Measurements from ENCODE around the gene CYB5R4. TPM values are rescaled to one million over a fixed set of nuclear protein-coding genes. Genes with fewer than 3 reads are reported as not detected.
"Not testable (repeated sequence)": the region's sequence is repeated elsewhere in the genome, so short reads cannot be mapped to it uniquely, and the experiment has no call there.

The CYB5R4 gene
- total RNA-seq, 6 experiments from 2014 or later = 3.6 to 7.9 (median 5.1) TPM

- Histone ChIP-seq H3K27ac (no peak overlapping the region), H3K4me3 (no peak overlapping the region), H3K9me3 (no peaks in the 10 kb centered on the region), H3K36me3 (no peaks in the 10 kb centered on the region), H3K27me3 (no peaks in the 10 kb centered on the region), H3K4me1 (no peaks in the 10 kb centered on the region)
- 46% methylated on average over 1 of the region's 2 CpGs for WGBS (ENCODE audit: insufficient coverage, low coverage, low lambda C conversion rate, missing lambda C conversion rate)
- TF ChIP-seq, protein P1, sequence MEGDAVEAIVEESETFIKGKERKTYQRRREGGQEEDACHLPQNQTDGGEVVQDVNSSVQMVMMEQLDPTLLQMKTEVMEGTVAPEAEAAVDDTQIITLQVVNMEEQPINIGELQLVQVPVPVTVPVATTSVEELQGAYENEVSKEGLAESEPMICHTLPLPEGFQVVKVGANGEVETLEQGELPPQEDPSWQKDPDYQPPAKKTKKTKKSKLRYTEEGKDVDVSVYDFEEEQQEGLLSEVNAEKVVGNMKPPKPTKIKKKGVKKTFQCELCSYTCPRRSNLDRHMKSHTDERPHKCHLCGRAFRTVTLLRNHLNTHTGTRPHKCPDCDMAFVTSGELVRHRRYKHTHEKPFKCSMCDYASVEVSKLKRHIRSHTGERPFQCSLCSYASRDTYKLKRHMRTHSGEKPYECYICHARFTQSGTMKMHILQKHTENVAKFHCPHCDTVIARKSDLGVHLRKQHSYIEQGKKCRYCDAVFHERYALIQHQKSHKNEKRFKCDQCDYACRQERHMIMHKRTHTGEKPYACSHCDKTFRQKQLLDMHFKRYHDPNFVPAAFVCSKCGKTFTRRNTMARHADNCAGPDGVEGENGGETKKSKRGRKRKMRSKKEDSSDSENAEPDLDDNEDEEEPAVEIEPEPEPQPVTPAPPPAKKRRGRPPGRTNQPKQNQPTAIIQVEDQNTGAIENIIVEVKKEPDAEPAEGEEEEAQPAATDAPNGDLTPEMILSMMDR (IDR thresholded peaks at IDR 0.05) = no peak
- no peak for TF ChIP-seq POLR2A (IDR thresholded peaks at IDR 0.05)
- intact Hi-C loops (cut with DNase I) = no loop called here
- DNase-seq = no peak
- no peak for ATAC-seq
These were observed 89.4 kb downstream of the CYB5R4 start for GRCh38 chr6:83948851-83949250.

DNA sequence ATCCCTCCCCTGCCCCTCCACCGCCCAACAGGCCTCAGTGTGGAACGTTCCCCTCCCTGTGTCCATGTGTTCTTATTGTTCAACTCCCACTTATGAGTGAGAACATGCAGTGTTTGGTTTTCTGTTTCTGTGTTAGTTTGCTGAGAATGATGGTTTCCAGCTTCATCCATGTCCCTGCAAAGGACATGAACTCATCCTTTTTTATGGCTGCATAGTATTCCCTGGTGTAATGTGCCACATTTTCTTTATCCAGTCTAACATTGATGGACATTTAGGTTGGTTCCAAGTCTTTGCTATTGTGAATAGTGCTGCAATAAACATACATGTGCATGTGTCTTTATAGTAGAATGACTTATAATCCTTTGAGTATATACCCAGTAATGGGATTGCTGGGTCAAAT lies 91.9 kb downstream of the CYB5R4 start:
- H3K36me3 ChIP-seq; H3K4me1 ChIP-seq; ATAC-seq; intact Hi-C loops (cut with DNase I); H3K27me3 ChIP-seq; DNase-seq; H3K9me3 ChIP-seq; H3K27ac ChIP-seq; H3K4me3 ChIP-seq: not testable (repeated sequence)
- 92% methylated on average over 2 of the region's 2 CpGs for WGBS (ENCODE audit: insufficient coverage, low coverage, low lambda C conversion rate, missing lambda C conversion rate)

DNA sequence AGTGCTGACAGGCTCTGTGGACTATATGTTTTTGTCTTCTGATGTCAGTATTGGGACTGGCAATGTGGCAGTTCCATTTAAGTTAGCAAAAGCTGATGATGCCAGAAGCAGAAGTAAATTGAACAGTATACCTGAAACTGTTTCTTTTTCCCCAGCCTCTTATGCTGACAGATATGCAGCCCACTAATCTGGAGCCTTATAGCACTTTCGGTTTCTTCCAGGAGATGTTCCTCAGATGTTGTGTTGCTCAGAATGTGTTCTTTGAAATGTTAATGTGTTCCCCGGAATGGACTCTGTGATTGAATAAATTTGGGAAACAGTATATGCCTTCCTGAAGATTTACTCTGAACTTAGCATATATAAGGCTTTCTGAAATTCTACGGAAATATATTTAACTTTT lies 93.3 kb downstream of the CYB5R4 start:
- H3K4me1 ChIP-seq = no peaks in the 10 kb centered on the region
- H3K36me3 ChIP-seq = peaks cover 0 to 8% (median 0%) of the 10 kb centered on the region in 4 donors
- WGBS (ENCODE audit: insufficient coverage, low coverage, low lambda C conversion rate, missing lambda C conversion rate) = 80% methylated on average over 3 of the region's 3 CpGs
- intact Hi-C loops (cut with DNase I) = no loop called here
- DNase-seq (no peak), ATAC-seq (no peak)
- TF ChIP-seq, protein P1 (IDR thresholded peaks at IDR 0.05) = no peak
- TF ChIP-seq POLR2A (IDR thresholded peaks at IDR 0.05) = no peak
- H3K4me3 ChIP-seq = no peak overlapping the region
- no peaks in the 10 kb centered on the region for H3K27me3 ChIP-seq
- no peak overlapping the region for H3K27ac ChIP-seq
- no peaks in the 10 kb centered on the region for H3K9me3 ChIP-seq

GRCh38 chr6:83954371-83954770 lies 94.9 kb downstream of the CYB5R4 start:
- H3K27ac ChIP-seq = no peak overlapping the region
- DNase-seq = no peak
- TF ChIP-seq POLR2A (IDR thresholded peaks at IDR 0.05) = no peak
- TF ChIP-seq, protein P1 (IDR thresholded peaks at IDR 0.05) = no peak
- no peaks in the 10 kb centered on the region for H3K9me3 ChIP-seq
- WGBS (ENCODE audit: insufficient coverage, low coverage, low lambda C conversion rate, missing lambda C conversion rate) = 56% methylated on average over 1 of the region's 2 CpGs
- no peak overlapping the region for H3K4me3 ChIP-seq
- intact Hi-C loops (cut with DNase I) = no loop called here
- no peaks in the 10 kb centered on the region for H3K27me3 ChIP-seq
- peaks cover 0 to 8% (median 0%) of the 10 kb centered on the region in 4 donors for H3K36me3 ChIP-seq
- H3K4me1 ChIP-seq = no peaks in the 10 kb centered on the region
- no peak for ATAC-seq

GRCh38 chr6:83958241-83958685 lies 98.8 kb downstream of the CYB5R4 start:
- Histone ChIP-seq H3K27me3 (no peaks in the 10 kb centered on the region), H3K4me1 (no peaks in the 10 kb centered on the region), H3K27ac (no peak overlapping the region), H3K36me3 (peaks cover 0 to 8% (median under 1%) of the 10 kb centered on the region in 4 donors), H3K4me3 (no peak overlapping the region), H3K9me3 (no peaks in the 10 kb centered on the region)
- ATAC-seq (no peak), DNase-seq (no peak)
- intact Hi-C loops (cut with DNase I) = no loop called here
- WGBS (ENCODE audit: insufficient coverage, low coverage, low lambda C conversion rate, missing lambda C conversion rate) = 88% methylated on average over 3 of the region's 3 CpGs
- TF ChIP-seq POLR2A (IDR thresholded peaks at IDR 0.05) = no peak
- TF ChIP-seq, protein P1 (IDR thresholded peaks at IDR 0.05) = no peak

Measured in right lobe of liver (tissue), 6 donors.